SK-N-SH treated with all-trans-retinoic acid at 6 μM for 48 hours (cell line): ENCODE data around the gene CD274.
"Not testable (repeated sequence)": the region's sequence is repeated elsewhere in the genome, so short reads cannot be mapped to it uniquely, and the experiment has no call there.

ENCODE experiments used
- ATAC-seq: fragments of 200-7000 bp; cut with Tn5 transposase; 3 replicates; pipeline ENCODE4 v1.9.1; 2020; ENCODE audit warnings: mild to moderate bottlenecking, moderate library complexity
- ARNTL ChIP-seq: fragments of 450-650 bp; formaldehyde crosslinking; IDR thresholded peaks from 2 replicates; pipeline ENCODE4 v1.5.0; 2020; ENCODE audit warnings: low read depth, mild to moderate bottlenecking, moderate library complexity, borderline replicate concordance
- BACH2 ChIP-seq: fragments of 250-450 bp; sonication (Bioruptor Pico); IDR thresholded peaks from 2 replicates; pipeline ENCODE4 v1.9.0; 2021; ENCODE audit warnings: mild to moderate bottlenecking, borderline replicate concordance
- CSDC2 ChIP-seq: fragments of 250-450 bp; sonication (Bioruptor Pico); IDR thresholded peaks from 2 replicates; pipeline ENCODE4 v1.5.0; 2020; ENCODE audit warnings: mild to moderate bottlenecking, moderate library complexity
- ESRRG ChIP-seq: fragments of 250-450 bp; sonication (Bioruptor Pico); IDR thresholded peaks from 2 replicates; pipeline ENCODE4 v1.6.1; 2021; ENCODE audit warnings: mild to moderate bottlenecking
- GLIS3 ChIP-seq: fragments of 250-450 bp; sonication (Bioruptor Pico); IDR thresholded peaks from 2 replicates; pipeline ENCODE4 v1.5.0; 2020; ENCODE audit warnings: mild to moderate bottlenecking, moderate library complexity
- ISL1 ChIP-seq: fragments of 250-450 bp; sonication (Bioruptor Pico); IDR thresholded peaks from 2 replicates; pipeline ENCODE4 v2.1.2; 2022; ENCODE audit warnings: mild to moderate bottlenecking, moderate library complexity
- OSR1 ChIP-seq: fragments of 250-450 bp; sonication (Bioruptor Pico); IDR thresholded peaks from 2 replicates; pipeline ENCODE4 v1.8.0; 2022; ENCODE audit warnings: moderate library complexity, mild to moderate bottlenecking, inconsistent platforms
- PPARA ChIP-seq: fragments of 250-450 bp; sonication (Bioruptor Pico); IDR thresholded peaks from 2 replicates; pipeline ENCODE4 v1.5.0; 2020; ENCODE audit warnings: mild to moderate bottlenecking, borderline replicate concordance
- RARB ChIP-seq: fragments of 250-450 bp; sonication (Bioruptor Pico); IDR thresholded peaks from 2 replicates; pipeline ENCODE4 v1.8.0; 2021; ENCODE audit warnings: mild to moderate bottlenecking, moderate library complexity
- SNAI2 ChIP-seq: fragments of 250-450 bp; sonication (Bioruptor Pico); IDR thresholded peaks from 2 replicates; pipeline ENCODE4 v1.5.0; 2020; ENCODE audit warnings: mild to moderate bottlenecking, moderate library complexity
- TCF4 ChIP-seq: fragments of 250-450 bp; sonication (Bioruptor Pico); IDR thresholded peaks from 2 replicates; pipeline ENCODE4 v1.8.0; 2021; ENCODE audit warnings: mild to moderate bottlenecking, moderate library complexity, borderline replicate concordance
- TOX ChIP-seq: fragments of 250-450 bp; sonication (Bioruptor Pico); IDR thresholded peaks from 2 replicates; pipeline ENCODE4 v1.8.0; 2021; ENCODE audit warnings: mild to moderate bottlenecking, moderate library complexity, borderline replicate concordance
- ZC3H10 ChIP-seq: fragments of 250-450 bp; sonication (Bioruptor Pico); IDR thresholded peaks from 2 replicates; pipeline ENCODE4 v1.5.1; 2021; ENCODE audit warnings: mild to moderate bottlenecking, moderate library complexity
- ZFP3 ChIP-seq: fragments of 250-450 bp; sonication (Bioruptor Pico); IDR thresholded peaks from 2 replicates; pipeline ENCODE4 v1.5.0; 2020; ENCODE audit warnings: mild to moderate bottlenecking, moderate library complexity
- ZFP30 ChIP-seq: fragments of 450-650 bp; formaldehyde crosslinking; IDR thresholded peaks from 2 replicates; pipeline ENCODE4 v1.5.0; 2022; ENCODE audit warnings: mild to moderate bottlenecking, moderate library complexity
- ZNF565 ChIP-seq: fragments of 450-650 bp; formaldehyde crosslinking; conservative IDR thresholded peaks from 2 replicates; pipeline ENCODE4 v1.5.0; 2020; ENCODE audit warnings: low read depth, mild to moderate bottlenecking, moderate library complexity
- ZNF70 ChIP-seq: fragments of 450-650 bp; formaldehyde crosslinking; IDR thresholded peaks from 2 replicates; pipeline ENCODE4 v1.5.0; 2020; ENCODE audit warnings: mild to moderate bottlenecking, moderate library complexity
- TF ChIP-seq, protein P1 (sequence below): fragments of 250-450 bp; sonication (Bioruptor Pico); IDR thresholded peaks from 2 replicates; pipeline ENCODE4 v1.5.1; 2021; ENCODE audit warnings: mild to moderate bottlenecking, moderate library complexity
- TF ChIP-seq, protein P2 (sequence below): fragments of 250-450 bp; sonication (Bioruptor Pico); IDR thresholded peaks from 2 replicates; pipeline ENCODE4 v1.5.1; 2020; ENCODE audit warnings: low read depth, mild to moderate bottlenecking, moderate library complexity
- TF ChIP-seq, protein P3 (sequence below): fragments of 250-450 bp; sonication (Bioruptor Pico); IDR thresholded peaks from 2 replicates; pipeline ENCODE4 v1.8.0; 2020; ENCODE audit warnings: mild to moderate bottlenecking, moderate library complexity, borderline replicate concordance
- TF ChIP-seq, protein P4 (sequence below): fragments of 250-450 bp; sonication (Bioruptor Pico); IDR thresholded peaks from 2 replicates; pipeline ENCODE4 v1.5.0; 2020; ENCODE audit warnings: mild to moderate bottlenecking, moderate library complexity

The CD274 gene

DNA sequence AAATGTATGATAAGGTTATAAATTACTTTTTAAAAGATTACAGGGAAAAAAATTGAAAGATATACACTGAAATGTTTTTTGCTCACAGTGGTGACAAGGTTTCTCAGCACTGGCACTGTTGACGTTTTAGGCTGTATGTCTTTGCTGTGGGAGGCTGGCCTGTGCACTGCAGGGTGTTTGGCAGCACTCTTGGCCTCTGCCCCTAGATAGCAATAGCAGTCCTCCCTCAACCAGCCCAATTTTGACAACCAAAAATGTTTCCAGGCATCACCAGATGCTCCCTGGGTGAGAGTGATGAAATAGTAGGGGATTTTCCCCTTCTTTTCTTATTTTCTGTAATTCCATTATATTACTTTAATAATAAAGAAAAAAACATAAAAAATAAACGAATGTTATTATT lies 3.3 kb downstream of the CD274 start:
- TF ChIP-seq BACH2 (CRISPR knock-in tag) (no peak), TCF4 (CRISPR knock-in tag) (no peak), PPARA (no peak), ZC3H10 (CRISPR knock-in tag) (no peak), ZNF565 (CRISPR knock-in tag) (no peak), ZFP3 (no peak), CSDC2 (CRISPR knock-in tag) (no peak), TOX (CRISPR knock-in tag) (no peak), ESRRG (CRISPR knock-in tag) (no peak), GLIS3 (CRISPR knock-in tag) (no peak), RARB (CRISPR knock-in tag) (no peak), ZFP30 (CRISPR knock-in tag) (no peak)
- TF ChIP-seq, protein P1, sequence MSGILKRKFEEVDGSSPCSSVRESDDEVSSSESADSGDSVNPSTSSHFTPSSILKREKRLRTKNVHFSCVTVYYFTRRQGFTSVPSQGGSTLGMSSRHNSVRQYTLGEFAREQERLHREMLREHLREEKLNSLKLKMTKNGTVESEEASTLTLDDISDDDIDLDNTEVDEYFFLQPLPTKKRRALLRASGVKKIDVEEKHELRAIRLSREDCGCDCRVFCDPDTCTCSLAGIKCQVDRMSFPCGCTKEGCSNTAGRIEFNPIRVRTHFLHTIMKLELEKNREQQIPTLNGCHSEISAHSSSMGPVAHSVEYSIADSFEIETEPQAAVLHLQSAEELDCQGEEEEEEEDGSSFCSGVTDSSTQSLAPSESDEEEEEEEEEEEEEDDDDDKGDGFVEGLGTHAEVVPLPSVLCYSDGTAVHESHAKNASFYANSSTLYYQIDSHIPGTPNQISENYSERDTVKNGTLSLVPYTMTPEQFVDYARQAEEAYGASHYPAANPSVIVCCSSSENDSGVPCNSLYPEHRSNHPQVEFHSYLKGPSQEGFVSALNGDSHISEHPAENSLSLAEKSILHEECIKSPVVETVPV (CRISPR knock-in tag), result no peak
- TF ChIP-seq, protein P2, sequence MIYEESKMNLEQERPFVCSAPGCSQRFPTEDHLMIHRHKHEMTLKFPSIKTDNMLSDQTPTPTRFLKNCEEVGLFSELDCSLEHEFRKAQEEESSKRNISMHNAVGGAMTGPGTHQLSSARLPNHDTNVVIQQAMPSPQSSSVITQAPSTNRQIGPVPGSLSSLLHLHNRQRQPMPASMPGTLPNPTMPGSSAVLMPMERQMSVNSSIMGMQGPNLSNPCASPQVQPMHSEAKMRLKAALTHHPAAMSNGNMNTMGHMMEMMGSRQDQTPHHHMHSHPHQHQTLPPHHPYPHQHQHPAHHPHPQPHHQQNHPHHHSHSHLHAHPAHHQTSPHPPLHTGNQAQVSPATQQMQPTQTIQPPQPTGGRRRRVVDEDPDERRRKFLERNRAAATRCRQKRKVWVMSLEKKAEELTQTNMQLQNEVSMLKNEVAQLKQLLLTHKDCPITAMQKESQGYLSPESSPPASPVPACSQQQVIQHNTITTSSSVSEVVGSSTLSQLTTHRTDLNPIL (CRISPR knock-in tag), result no peak
- peak; percentile 22; the same call in 2 of the 3 replicates for ATAC-seq

DNA sequence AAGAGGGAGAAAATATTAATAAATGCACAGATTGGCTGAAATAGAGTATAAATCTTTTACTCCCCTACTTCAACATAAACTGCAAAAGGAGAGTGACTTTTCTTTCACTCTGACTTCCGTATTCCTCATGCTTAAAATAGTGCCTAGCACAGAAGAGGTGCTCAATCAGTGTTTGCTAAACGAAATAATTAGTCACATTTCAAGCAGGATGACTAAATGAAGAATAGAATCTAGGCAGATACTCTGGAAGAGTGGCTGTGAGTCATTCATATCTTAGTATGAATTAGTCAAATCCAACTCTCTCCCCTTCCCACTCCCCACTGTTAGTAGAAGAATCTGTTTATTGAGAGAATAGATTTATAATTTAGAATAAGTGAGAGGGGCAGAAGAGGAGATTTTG lies 4.8 kb downstream of the CD274 start:
- peak; percentile 4; the same call in 2 of the 3 replicates for ATAC-seq
- peak; percentile 36; the same call in 1 of the 2 replicates for TF ChIP-seq ISL1 (CRISPR knock-in tag)
- no peak for TF ChIP-seq ZFP3
- TF ChIP-seq, all 23 proteins: peak for 1

DNA sequence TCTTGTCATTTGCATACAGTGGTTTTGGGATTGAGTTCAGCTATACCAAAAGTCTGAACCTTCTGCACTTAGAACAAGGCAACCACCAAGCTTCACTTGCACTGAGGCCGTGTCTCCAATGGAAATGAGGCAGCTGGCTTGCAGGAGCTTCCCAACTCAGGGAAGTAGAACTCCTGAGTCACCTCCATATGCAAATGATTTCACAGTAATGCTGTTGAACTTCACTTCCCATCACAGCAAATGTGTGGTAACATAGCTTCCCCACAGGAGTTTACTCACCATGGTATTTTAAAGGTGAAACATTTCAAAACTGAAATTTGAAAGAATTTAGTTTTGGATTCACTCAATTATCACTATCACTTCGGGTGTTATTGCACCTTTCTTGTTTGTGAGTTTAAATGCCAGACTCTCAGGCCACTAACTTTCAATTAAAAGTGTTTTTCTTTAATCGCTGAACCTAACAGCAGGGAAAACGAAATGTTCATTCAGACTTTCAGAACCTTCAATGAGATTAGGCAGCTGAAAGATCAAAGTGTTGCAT lies 9.0 kb downstream of the CD274 start:
- no peak; the same call in 2 of the 3 replicates for ATAC-seq
- no peak for TF ChIP-seq OSR1 (CRISPR knock-in tag)
- no peak for TF ChIP-seq SNAI2
- no peak for TF ChIP-seq BACH2 (CRISPR knock-in tag)
- TF ChIP-seq, protein P2 (CRISPR knock-in tag), result no peak
- TF ChIP-seq, protein P3, sequence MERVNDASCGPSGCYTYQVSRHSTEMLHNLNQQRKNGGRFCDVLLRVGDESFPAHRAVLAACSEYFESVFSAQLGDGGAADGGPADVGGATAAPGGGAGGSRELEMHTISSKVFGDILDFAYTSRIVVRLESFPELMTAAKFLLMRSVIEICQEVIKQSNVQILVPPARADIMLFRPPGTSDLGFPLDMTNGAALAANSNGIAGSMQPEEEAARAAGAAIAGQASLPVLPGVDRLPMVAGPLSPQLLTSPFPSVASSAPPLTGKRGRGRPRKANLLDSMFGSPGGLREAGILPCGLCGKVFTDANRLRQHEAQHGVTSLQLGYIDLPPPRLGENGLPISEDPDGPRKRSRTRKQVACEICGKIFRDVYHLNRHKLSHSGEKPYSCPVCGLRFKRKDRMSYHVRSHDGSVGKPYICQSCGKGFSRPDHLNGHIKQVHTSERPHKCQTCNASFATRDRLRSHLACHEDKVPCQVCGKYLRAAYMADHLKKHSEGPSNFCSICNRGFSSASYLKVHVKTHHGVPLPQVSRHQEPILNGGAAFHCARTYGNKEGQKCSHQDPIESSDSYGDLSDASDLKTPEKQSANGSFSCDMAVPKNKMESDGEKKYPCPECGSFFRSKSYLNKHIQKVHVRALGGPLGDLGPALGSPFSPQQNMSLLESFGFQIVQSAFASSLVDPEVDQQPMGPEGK (CRISPR knock-in tag), result no peak
- TF ChIP-seq ZNF565 (CRISPR knock-in tag), result no peak
- TF ChIP-seq CSDC2 (CRISPR knock-in tag), result no peak

DNA sequence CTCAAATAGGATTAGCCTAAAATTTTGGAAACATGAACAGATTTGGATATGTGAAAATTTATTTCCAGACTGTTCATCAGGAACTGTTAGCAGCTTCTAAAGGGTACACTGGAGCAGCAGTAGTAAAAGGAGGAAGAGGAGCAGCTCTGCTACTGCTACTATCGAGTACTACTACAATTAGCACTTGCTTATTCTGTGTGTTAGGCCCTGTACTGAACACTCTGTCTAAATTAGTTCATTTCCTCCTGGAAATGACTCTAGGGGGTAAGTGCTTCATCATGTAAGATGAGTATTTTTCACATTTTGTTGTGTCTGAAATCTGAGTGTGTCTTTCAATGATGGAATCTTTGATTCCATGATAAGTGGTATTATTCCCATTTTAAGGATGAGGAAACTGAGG lies 9.8 kb downstream of the CD274 start:
- TF ChIP-seq ZNF565 (CRISPR knock-in tag) (no peak), ARNTL (CRISPR knock-in tag) (no peak), TOX (CRISPR knock-in tag) (no peak), ZC3H10 (CRISPR knock-in tag) (no peak), ISL1 (CRISPR knock-in tag) (no peak), ZNF70 (no peak), ESRRG (CRISPR knock-in tag) (no peak), TCF4 (CRISPR knock-in tag) (no peak), CSDC2 (CRISPR knock-in tag) (no peak)
- TF ChIP-seq, protein P4, sequence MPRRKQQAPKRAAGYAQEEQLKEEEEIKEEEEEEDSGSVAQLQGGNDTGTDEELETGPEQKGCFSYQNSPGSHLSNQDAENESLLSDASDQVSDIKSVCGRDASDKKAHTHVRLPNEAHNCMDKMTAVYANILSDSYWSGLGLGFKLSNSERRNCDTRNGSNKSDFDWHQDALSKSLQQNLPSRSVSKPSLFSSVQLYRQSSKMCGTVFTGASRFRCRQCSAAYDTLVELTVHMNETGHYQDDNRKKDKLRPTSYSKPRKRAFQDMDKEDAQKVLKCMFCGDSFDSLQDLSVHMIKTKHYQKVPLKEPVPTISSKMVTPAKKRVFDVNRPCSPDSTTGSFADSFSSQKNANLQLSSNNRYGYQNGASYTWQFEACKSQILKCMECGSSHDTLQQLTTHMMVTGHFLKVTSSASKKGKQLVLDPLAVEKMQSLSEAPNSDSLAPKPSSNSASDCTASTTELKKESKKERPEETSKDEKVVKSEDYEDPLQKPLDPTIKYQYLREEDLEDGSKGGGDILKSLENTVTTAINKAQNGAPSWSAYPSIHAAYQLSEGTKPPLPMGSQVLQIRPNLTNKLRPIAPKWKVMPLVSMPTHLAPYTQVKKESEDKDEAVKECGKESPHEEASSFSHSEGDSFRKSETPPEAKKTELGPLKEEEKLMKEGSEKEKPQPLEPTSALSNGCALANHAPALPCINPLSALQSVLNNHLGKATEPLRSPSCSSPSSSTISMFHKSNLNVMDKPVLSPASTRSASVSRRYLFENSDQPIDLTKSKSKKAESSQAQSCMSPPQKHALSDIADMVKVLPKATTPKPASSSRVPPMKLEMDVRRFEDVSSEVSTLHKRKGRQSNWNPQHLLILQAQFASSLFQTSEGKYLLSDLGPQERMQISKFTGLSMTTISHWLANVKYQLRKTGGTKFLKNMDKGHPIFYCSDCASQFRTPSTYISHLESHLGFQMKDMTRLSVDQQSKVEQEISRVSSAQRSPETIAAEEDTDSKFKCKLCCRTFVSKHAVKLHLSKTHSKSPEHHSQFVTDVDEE (CRISPR knock-in tag), result no peak
- TF ChIP-seq, protein P1 (CRISPR knock-in tag), result no peak
- no peak for ATAC-seq

DNA sequence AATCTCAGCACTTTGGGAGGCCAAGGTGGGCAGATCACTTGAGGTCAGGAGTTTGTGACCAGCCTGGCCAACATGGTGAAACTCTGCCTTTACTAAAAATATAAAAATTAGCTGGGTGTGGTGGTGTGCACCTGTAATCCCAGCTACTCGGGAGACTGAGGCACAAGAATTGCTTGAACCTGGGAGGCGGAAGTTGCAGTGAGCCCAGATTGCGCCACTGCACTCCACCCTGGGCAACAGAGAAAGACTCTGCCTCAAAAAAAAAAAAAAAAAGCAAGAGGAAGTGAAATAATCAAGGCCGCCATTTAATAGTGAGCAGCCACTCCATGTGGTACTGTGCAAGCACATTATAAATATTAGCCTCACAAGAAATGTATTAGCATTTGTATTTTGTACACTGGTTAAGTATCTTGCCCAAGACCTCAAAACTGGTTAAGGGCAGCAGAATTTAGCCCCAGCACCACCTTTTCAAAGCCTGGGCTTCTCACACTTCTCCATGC lies 14.5 kb downstream of the CD274 start:
- not testable (repeated sequence) for ATAC-seq
